Measurements from ENCODE around the gene CCNYL1.

CCNYL1 gene

GRCh38 chr2:207710814-207711740, at the start of gene CCNYL1:
Gene CCNYL1 (plus strand): TSS chr2:207711640. CDS start chr2:207711897, 257 bp downstream.
- peak within 1 kb of the TSS; percentile 87 for H3K4me3 ChIP-seq (replicated peaks; ENCODE audit: low read depth, low read length)
- no peak for TF ChIP-seq CTCF (IDR thresholded peaks at IDR 0.05; ENCODE audit: low read length, missing control alignments)
- DNase-seq (ENCODE audit: low read depth), result peak; percentile 99

- no peak for DNase-seq (ENCODE audit: low read depth)
- no peak overlapping the region for H3K4me3 ChIP-seq (replicated peaks; ENCODE audit: low read depth, low read length)
- no peak for TF ChIP-seq CTCF (IDR thresholded peaks at IDR 0.05; ENCODE audit: low read length, missing control alignments)
Measured at GRCh38 chr2:207662203-207662602, 49.2 kb upstream of the CCNYL1 start.

- no peak for TF ChIP-seq CTCF (IDR thresholded peaks at IDR 0.05; ENCODE audit: low read length, missing control alignments)
- no peak overlapping the region for H3K4me3 ChIP-seq (replicated peaks; ENCODE audit: low read depth, low read length)
Measured at GRCh38 chr2:207663870-207664545, 47.4 kb upstream of the CCNYL1 start.

GRCh38 chr2:207670887-207671286, 40.6 kb upstream of the CCNYL1 start:
- H3K4me3 ChIP-seq (replicated peaks; ENCODE audit: low read depth, low read length), result no peak overlapping the region
- DNase-seq (ENCODE audit: low read depth), result no peak
- TF ChIP-seq CTCF (IDR thresholded peaks at IDR 0.05; ENCODE audit: low read length, missing control alignments), result no peak

More at GRCh38 chr2:207663870-207664545, 47.4 kb upstream of the CCNYL1 start:
- DNase-seq (ENCODE audit: low read depth), result no peak

GRCh38 chr2:207673431-207673830, 38.0 kb upstream of the CCNYL1 start:
- H3K4me3 ChIP-seq (replicated peaks; ENCODE audit: low read depth, low read length), result no peak overlapping the region
- no peak for DNase-seq (ENCODE audit: low read depth)
- no peak for TF ChIP-seq CTCF (IDR thresholded peaks at IDR 0.05; ENCODE audit: low read length, missing control alignments)

GRCh38 chr2:207674266-207674774, 37.1 kb upstream of the CCNYL1 start:
- no peak overlapping the region for H3K4me3 ChIP-seq (replicated peaks; ENCODE audit: low read depth, low read length)
- no peak for DNase-seq (ENCODE audit: low read depth)
- no peak for TF ChIP-seq CTCF (IDR thresholded peaks at IDR 0.05; ENCODE audit: low read length, missing control alignments)
